Measurements from ENCODE around the gene C1QTNF1.

The C1QTNF1 gene, protein sequence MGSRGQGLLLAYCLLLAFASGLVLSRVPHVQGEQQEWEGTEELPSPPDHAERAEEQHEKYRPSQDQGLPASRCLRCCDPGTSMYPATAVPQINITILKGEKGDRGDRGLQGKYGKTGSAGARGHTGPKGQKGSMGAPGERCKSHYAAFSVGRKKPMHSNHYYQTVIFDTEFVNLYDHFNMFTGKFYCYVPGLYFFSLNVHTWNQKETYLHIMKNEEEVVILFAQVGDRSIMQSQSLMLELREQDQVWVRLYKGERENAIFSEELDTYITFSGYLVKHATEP

DNA sequence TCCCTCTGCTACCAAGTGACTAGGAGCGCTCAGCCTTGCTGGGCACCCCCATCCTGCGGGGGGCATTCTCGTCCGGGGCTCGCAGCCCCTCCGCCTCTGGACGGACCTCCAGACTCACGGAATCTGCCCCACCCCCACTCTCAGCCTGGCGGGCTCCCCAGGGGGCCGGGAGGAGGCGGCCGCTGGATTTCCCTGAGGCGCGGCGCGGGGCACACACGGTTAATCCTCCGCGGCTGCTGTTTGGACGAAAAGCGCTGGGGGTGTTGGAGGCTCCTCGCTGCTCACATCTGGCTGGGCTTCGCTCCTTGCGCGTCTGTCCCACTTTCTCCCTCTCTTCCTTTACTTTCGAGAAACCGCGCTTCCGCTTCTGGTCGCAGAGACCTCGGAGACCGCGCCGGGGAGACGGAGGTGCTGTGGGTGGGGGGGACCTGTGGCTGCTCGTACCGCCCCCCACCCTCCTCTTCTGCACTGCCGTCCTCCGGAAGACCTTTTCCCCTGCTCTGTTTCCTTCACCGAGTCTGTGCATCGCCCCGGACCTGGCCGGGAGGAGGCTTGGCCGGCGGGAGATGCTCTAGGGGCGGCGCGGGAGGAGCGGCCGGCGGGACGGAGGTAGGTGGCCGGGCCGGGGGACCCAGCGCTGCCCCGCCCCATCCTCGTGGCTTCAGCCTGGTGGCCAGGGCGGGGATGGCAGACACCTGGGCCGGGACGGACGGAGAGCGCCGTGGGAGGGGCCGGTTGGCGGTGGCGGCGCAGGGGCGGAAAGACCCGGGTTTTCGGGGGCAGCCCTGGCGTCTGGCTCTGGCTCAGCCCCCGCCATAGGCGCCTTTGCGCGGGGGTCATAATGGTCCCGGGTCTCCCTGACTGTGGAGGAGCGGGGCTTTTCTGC is at the start of gene C1QTNF1:
Gene C1QTNF1, plus strand, starts transcription at position 284 of the 886 bp plus-strand sequence. CDS start 19,800 bp downstream, outside the sequence.
- no peak for DNase-seq (ENCODE audit: low read depth in 2 of 2)

DNA sequence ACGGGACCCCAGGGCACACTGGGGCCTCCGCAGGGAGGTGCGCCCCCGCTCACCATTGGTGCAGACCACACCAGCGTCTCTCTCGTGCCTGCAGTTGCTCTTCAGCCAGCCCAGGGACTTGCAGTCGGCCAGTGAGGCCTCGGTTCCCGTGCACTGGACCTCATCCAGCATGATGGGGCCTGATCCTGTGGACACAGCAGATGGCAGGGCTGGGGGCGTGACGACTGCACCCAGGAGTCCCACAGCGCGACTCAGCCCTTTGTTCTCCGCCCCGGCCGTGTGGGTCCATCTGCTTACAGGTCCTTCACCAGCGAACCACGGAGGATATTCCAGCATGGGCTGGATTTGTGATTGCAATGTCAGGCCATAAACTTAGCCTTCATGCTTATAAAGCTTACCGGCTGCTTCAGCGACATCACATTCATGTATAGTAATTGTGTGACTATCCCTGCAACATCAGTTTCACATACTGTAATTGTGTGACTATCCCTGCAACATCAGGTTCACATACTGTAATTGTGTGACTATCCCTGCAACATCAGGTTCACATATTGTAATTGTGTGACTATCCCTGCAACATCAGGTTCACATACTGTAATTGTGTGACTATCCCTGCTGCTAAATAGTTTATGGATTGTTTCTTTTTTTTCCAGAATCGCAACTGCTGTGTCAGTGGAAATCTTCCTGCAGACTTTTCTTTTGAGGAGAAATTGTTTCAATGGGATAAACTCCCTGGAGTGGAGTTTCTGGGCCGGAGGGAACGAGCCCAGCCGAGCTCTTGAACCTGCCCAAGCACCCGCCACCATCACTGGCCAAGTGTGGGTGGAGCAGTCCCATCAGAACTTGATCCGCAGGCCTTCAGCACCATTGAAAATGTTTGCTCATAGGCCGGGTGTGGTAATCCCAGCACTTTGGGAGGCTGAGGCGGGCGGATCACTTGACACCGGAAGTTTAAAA is 49.1 kb upstream of the C1QTNF1 start:
- DNase-seq (ENCODE audit: low read depth in 2 of 2) = no peak

DNA sequence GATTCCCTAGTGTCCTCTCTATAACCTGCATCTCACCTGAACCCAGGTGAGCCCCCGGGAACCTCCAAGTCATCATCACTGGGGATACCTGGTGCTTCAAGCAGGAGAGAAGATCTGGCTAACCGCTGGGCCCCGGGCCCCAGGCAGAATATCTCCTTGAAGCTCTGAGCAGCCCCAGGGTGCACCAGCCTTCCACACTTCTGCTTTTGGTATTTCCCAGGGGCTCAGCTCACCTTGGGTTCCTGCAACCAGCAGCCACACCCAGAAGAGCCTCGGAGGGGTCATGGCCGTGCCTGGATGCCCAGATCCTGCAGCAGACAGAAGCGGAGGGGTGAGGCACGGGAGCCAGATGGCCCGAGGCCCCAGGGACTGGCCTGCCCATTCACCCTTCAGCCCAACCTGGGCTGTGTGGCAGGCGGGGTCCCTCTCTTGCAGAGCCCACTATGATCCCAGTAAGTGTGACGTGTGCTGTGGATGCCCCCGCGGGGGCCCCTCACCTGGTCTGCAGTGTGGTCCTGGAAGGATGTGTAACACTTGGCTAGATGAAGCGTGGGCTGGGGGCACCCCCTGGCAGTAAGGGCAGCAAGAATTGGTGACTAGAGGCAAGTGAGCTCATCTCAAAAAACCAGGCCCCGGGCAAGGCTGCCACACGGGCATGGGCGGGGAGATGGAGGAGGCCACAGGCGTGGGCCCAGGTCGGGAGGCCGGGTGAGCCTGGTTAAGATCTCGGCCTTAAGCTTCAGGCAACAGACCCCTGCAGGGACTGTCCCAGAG is 46.9 kb upstream of the C1QTNF1 start:
- DNase-seq (ENCODE audit: low read depth in 2 of 2) = no peak

DNA sequence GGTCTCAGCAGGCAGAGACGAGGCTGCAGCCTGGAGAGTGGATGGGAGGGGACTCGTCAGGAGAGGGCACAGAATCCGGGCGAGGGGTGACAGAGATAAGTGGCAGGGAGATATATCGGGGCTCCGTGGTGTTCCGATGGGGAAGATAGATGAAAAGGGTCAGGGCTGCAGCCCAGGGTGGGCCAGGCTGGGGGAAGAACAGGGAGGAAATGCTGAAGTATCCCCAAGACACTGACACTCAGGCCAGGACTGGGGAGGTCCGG is 46.4 kb upstream of the C1QTNF1 start:
- DNase-seq (ENCODE audit: low read depth in 2 of 2) = no peak

DNA sequence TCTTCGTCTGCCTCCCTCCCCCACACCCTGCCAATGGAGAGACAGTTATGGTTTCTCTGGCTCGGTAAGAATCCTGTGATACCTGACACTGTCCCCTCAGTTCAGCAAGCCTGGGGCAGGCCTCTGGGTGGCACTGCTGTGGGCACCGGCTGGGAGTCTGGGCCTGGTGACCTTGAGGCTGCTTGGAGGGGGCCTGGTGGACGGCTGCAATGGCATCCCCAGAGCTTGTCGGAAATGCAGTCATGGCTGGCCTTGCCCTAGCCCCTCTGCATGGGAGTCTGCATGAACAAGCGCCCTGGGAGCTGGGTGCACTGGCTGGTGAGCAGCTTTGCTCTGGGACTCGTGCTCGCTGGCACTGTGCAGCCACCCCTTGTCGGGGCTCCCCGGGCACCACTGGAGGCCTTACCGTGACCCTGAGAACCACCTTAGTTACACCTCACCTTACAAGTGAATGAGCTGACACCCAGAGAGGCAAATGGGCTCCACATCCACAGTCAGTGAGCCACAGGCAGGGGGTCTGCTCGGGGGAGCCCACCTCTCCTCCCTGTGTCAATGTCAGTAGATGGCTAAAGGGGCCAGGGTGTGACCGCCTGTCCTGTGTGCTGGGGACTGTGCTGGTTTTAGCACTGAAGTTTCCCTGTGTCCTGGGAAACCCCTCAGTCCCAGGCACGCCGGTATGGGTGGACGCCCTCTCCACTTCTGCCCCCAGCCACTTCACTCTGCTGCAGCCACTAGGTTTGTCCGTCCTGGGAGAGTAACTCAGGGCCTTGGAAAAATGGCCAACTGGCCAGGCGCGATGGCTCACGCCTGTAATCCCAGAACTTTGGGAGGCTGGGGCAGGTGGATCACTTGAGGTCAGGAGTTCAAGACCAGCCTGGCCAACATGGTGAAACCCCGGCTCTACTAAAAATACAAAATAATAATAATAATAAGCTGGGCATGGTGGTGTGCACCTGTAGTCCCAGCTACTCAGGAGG is 45.7 kb upstream of the C1QTNF1 start:
- DNase-seq (ENCODE audit: low read depth in 2 of 2) = no peak

DNA sequence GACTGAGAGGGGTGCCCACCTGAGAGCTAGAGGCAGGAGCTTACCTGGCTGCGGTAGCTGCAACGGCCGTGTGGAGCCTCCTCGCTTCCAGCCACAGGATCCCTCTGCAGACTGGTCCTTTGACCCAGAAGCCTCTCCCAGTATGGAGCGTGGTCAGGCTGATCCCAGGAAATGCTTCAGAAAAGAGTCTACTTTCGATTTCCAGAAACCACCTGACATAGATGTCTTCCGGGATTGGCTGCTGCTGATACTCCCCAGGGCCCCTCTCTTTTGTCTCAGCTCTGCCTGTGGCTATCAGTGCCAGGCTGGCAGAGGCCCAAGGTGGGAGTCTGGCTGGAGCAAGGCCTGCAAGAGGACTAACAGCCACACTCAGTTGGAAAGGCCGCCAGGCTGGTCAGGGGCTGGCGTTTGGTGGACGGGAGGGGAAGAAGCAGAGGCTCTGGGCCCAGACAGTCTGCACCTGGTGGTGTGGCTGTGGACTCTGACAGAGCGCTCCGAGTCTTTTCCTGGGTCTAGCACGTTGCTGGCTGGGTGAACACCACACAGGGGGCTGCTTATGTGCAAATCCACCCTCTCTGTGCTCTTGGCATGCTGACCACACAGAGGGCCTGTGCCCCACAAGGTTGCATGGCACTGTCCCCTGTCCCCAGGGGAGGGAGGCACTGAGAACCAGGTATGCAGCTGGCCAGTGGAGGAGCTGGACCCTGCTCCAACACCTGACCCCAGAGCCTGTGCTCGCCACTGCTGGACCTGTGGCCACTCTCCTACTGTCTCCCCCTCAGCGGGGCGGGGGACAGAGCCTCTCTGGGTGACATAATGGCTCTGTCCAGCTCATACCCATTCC is 44.0 kb upstream of the C1QTNF1 start, which contains the start of gene LGALS3BP:
Gene LGALS3BP, minus strand, starts transcription at position 144 of the 844 bp plus-strand sequence. CDS start 2,732 bp downstream, outside the sequence.
- DNase-seq (ENCODE audit: low read depth in 2 of 2) = no peak

DNA sequence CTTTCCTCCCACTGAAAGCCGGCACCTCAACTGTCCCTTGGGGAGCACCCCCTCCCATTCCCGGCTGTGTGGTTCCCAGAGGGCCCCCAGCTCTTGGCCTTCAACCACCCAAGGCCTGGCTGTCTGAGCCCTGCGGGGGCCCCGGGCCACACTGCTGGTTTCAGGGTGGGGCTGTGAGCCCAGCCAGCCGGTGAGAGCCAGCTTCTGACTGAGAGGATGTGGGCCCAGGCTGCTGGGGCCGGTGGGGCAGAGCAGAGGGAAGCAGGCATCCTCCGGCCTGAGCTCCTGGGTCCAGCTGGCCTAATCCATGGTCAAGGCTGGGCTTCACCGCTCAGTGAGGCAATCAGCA is 43.4 kb upstream of the C1QTNF1 start:
- DNase-seq (ENCODE audit: low read depth in 2 of 2) = no peak

DNA sequence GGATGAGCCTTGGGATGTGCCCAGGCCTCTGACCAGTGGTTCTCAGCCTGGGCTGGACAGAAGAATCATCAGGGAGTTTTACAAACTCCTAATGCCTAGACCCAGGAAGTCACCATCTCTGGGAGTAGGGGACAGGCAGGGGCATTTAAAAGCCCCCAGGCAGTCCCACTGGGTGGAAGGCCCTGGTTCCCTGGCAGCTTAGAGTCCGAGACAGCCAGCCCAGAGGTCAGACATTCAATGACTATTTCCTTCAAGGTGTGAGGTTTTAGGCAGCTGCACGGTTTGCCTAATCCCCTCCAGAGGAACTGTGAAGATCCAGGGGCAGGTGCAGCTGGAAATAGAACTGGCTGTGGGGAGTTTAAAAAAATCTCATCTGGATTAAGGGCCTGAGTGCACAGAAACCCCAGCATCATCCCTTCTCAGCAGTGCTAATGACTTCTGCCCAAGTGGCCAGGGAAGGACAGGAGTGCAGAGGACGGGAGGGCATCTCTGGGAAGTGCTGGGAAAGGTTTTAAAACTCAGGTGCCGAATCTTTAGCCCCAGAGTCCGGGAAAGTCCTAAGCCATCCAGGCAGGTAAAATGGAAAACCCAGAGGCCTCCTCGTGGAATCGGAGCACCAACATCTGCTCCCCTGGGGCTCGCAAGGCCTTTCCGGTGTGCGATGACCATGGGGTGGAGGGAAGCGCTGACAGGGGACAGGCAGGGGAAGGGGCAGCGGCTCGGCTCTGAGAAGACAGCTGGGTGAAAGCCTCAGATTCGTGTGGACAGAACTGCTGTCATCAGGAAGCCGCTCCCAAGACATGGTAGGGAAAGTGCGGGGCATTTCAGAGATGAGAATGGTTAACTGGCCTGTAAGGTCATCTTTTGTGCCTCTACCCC is 42.7 kb upstream of the C1QTNF1 start:
- DNase-seq (ENCODE audit: low read depth in 2 of 2) = no peak

DNA sequence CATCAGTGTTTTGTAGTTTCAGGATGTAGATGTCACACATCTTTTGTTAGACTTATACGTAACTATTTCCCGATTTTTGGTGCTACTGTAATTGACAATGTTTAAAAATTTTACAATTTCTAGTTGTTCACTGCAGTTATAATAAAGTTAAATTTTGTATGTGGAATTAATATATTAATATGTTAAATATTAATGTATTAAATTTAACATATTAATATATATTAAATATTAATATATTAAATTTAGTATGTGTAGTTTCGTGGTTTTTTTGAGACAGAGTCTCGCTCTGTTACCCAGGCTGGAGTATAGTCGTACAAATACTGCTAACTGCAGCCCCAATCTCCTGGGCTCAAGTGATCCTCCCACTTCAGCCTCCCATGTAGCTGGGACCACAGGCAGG is 38.6 kb upstream of the C1QTNF1 start:
- DNase-seq (ENCODE audit: low read depth in 2 of 2) = no peak

DNA sequence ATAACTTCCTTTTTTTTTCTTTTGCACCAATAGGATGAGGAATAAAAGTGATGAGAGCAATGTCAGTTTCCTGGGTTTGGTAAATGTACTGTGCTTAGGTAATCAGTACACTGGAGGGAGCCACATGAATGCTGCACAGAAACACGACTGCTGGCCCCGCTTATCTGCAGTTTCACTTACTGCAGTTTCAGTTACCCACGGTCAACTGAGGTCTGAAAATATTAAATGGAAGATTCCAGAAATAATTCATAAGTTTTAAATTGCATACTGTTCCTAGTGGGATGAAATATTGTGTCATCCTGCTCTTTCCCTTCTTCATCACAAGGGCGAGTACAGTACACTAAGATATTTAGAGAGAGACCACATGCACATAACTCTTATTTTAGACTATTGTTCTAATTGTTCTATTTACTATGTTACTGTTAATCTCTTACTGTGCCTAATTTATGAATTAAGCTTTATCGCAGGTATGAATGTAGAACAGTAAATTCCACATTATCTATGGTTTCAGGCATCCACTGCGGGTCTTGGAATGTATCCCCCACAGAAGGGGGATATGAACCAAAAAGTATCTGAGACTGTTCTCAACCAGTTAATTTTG is 37.8 kb upstream of the C1QTNF1 start:
- no peak for DNase-seq (ENCODE audit: low read depth in 2 of 2)

DNA sequence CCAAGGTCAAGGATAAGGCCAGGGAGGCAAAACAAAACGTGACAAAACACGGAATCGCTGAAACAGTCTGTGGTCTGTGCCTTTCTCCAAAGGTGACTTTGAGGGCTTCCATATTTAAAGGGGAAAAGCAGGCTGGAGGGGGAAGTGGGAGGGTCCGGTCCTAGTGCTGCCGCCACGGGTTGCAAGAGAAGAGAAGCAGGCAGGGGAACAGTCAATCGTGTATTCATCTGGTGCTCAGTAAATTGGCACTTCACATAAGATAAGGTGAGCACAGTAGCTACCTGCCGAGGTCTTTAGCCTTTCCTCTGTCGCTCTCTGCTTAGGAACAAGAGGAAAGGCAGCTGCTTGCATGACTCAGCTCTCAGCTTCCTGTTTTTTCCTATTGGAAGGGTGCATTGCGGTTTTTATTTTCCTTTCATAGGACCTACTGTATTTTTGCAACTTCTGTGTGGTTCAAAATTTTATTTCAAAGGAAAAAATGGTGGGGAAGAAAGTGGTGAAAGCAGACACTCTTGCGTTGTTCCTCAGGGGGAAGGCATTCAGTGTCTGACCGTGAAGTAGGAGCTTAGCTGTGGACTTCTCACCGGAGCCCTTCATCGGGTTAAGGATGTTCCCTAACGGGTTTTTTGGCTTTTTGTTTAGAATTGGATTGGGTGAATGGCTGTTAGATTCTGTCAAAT is 37.2 kb upstream of the C1QTNF1 start:
- no peak for DNase-seq (ENCODE audit: low read depth in 2 of 2)

DNA sequence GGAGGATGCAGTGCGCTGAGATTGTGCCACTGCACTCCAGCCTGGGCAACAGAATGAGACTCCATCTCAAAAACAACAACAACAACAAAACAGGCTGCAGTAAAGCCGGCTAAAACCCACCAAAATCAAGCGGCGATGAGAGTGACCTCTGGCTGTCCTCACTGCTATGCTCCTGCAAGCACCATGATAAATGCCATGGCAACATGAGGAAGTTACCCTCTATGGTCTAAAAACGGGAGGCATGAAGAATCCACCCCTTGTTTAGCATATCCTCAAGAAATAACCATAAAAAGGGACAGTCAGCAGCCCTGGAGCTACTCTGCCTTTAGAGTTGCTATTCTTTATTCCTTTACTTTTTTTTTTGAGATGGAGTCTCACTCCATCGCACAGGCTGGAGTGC is 35.8 kb upstream of the C1QTNF1 start:
- no peak for DNase-seq (ENCODE audit: low read depth in 2 of 2)

DNA sequence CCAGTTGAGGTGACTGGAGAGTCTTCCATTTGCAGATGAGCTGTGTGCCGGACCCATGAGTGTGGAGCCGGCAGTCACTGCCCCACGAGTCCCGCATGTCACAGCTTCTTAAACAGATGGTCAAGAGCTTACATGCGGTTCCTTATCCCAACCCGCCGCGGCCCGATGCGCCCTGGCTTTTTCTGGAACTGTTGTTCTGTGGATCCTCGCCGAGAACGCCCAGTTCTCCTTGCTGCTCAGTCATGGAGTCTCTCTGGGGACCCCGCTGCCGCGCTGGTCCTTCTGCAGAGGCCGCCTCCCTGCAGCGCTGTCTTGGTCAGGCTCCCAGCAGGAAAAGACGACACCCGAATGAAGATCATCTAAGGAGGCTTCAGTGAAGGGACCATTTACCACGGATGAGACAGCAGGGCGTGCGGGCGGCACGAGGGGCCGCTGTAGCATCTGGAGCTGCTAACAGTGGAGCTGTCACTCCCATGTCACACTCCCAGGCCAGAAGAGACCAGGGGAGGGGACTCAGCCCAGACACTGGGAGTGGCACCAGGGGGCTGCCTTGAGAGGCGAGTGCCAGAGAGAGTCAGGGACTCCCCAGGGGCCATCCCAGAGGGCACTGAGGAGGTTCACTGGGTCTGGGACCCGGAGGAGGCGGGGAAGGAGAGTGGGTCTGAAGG is 33.5 kb upstream of the C1QTNF1 start:
- no peak for DNase-seq (ENCODE audit: low read depth in 2 of 2)

DNA sequence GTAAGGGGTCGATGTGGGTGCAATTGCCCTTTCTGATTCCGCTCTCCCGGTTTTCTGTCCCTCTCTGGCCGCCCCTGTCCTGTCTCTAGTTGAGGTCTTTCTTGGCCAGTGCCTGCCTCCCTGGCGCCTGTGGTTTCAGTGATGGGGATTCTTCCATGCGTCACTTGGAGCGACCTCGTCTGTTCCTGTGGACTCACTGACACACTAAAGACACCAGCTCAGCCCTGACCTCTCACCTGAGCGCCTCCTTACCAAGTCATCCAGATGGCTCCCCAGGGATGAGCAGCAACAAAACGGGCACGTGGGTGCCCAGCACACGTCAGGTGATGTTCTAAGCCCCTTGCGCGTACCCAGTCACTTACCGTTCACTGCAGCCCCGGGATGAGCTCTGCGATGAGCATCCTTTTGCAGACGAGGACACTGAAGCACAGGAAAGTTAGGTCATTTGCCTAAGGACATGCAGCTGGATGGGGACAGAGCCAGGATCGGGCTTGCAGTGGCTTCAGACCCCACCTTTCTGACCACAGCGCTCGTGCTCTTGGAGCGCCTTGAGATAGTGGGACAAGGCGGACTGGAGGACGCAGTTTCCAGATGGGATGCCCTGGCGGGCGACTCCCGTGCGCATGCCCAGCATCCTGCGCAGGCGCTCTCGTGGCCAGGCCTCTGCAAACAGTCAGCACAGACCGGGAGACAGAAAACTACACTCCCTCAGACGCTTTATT is 32.8 kb upstream of the C1QTNF1 start:
- no peak for DNase-seq (ENCODE audit: low read depth in 2 of 2)

DNA sequence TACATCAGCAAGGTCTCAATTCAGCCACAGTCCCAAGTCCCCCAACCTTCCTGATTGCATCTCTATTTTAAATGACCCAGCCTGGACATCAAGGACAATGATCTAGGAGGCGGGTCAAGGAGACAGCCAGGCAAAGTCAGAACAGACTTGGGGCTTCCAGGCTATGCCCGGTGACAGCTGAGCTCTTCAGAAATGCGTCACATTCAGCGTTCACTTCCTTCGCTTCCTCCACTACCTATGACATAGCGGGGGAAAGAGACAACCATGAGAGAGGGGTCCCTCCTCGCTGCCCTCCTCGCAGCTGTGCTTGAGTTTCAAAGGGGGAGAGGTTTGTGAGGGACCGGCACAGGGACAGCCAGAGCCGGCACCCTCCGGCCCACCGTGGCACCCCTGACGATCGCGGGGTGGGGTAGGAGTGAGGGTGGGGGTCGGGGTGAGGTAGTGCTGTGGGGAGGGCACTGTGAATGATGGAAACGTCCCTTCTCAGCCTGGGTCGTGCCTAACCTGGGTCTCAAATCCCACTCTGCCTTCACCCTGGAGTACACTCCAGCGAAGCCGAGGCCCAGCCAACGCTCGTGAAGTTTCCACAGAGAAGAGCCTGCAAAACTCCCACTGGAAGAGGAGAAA is 31.9 kb upstream of the C1QTNF1 start:
- DNase-seq (ENCODE audit: low read depth in 2 of 2) = no peak
